ENCODE results near the gene NAALAD2. TPM values are rescaled to one million over a fixed set of nuclear protein-coding genes. Genes with fewer than 3 reads are reported as not detected.

NAALAD2 gene
- polyA plus RNA-seq, 2 of the 4 experiments (the other 2 are of a cell fraction) = not detected

DNA sequence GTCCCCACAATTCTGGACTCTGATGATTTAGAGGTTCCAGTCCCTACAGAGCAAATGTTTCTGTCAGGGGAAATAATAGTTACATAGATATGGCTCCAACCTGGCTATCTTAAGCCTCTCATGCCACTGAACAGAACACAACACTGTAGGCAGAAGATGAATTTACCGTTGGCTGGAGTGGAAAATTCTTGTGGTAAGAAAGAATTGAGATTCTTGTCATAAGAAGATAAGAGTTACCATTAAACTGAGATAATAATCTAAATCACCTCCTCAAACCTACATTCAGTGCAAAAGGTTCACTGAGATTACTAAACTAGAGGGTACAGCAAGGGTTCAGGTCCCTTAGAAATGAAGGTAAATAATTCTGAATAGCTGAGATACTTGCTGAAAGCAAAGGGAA lies 10.1 kb upstream of the NAALAD2 start:
- Histone ChIP-seq H3K4me2 (no peak overlapping the region), H3K4me1 (no peaks in the 10 kb centered on the region), H3K27ac (no peak overlapping the region), H3K9me3 (no peaks in the 10 kb centered on the region), H3K4me3 (no peak overlapping the region)
- no peak for ATAC-seq
- WGBS (ENCODE audit: missing lambda C conversion rate) = 4% methylated on average over 1 of the region's 1 CpG
- CTCF ChIA-PET = no interaction called here
- no peak for FAIRE-seq
- TF ChIP-seq MAZ (IDR thresholded peaks at IDR 0.05; ENCODE audit: borderline replicate concordance, low read depth, low read length) = no peak
- TF ChIP-seq FOSL2 (IDR thresholded peaks at IDR 0.05) = no peak
- TF ChIP-seq FOSL2 (CRISPR knock-in tag; IDR thresholded peaks at IDR 0.05) = no peak
- no peak for TF ChIP-seq EP300 (IDR thresholded peaks at IDR 0.05)
- no peak for TF ChIP-seq CBX2 (IDR thresholded peaks at IDR 0.05; ENCODE audit: borderline replicate concordance, low read depth)
- TF ChIP-seq, protein P1, sequence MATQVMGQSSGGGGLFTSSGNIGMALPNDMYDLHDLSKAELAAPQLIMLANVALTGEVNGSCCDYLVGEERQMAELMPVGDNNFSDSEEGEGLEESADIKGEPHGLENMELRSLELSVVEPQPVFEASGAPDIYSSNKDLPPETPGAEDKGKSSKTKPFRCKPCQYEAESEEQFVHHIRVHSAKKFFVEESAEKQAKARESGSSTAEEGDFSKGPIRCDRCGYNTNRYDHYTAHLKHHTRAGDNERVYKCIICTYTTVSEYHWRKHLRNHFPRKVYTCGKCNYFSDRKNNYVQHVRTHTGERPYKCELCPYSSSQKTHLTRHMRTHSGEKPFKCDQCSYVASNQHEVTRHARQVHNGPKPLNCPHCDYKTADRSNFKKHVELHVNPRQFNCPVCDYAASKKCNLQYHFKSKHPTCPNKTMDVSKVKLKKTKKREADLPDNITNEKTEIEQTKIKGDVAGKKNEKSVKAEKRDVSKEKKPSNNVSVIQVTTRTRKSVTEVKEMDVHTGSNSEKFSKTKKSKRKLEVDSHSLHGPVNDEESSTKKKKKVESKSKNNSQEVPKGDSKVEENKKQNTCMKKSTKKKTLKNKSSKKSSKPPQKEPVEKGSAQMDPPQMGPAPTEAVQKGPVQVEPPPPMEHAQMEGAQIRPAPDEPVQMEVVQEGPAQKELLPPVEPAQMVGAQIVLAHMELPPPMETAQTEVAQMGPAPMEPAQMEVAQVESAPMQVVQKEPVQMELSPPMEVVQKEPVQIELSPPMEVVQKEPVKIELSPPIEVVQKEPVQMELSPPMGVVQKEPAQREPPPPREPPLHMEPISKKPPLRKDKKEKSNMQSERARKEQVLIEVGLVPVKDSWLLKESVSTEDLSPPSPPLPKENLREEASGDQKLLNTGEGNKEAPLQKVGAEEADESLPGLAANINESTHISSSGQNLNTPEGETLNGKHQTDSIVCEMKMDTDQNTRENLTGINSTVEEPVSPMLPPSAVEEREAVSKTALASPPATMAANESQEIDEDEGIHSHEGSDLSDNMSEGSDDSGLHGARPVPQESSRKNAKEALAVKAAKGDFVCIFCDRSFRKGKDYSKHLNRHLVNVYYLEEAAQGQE (IDR thresholded peaks at IDR 0.05) = no peak
- no peak for TF ChIP-seq FOXS1 (CRISPR knock-in tag; IDR thresholded peaks at IDR 0.05)
- TF ChIP-seq CBX8 (IDR thresholded peaks at IDR 0.05) = no peak
- TF ChIP-seq FOSB (CRISPR knock-in tag; IDR thresholded peaks at IDR 0.05) = no peak
- no peak for TF ChIP-seq RNF2 (IDR thresholded peaks at IDR 0.05; ENCODE audit: borderline replicate concordance, low read depth)
- TF ChIP-seq MAFK (IDR thresholded peaks at IDR 0.05; ENCODE audit: partially characterized antibody) = no peak
- no peak for TF ChIP-seq HOXA7 (CRISPR knock-in tag; IDR thresholded peaks at IDR 0.05)
- TF ChIP-seq SREBF2 (IDR thresholded peaks at IDR 0.05) = no peak
- TF ChIP-seq ZFP36 (IDR thresholded peaks at IDR 0.05; ENCODE audit: borderline replicate concordance, partially characterized antibody) = no peak
- no peak for TF ChIP-seq JUN (IDR thresholded peaks at IDR 0.05)
- no peak for TF ChIP-seq NPAS2 (CRISPR knock-in tag; IDR thresholded peaks at IDR 0.05; ENCODE audit: borderline replicate concordance)
- TF ChIP-seq RARB (CRISPR knock-in tag; IDR thresholded peaks at IDR 0.05) = no peak
- TF ChIP-seq TFCP2L1 (CRISPR knock-in tag; IDR thresholded peaks at IDR 0.05) = no peak
- TF ChIP-seq, protein P2, sequence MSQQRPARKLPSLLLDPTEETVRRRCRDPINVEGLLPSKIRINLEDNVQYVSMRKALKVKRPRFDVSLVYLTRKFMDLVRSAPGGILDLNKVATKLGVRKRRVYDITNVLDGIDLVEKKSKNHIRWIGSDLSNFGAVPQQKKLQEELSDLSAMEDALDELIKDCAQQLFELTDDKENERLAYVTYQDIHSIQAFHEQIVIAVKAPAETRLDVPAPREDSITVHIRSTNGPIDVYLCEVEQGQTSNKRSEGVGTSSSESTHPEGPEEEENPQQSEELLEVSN (IDR thresholded peaks at IDR 0.05; ENCODE audit: borderline replicate concordance, low read depth) = no peak
- TF ChIP-seq RFX5 (IDR thresholded peaks at IDR 0.05) = no peak
- TF ChIP-seq, protein P3, sequence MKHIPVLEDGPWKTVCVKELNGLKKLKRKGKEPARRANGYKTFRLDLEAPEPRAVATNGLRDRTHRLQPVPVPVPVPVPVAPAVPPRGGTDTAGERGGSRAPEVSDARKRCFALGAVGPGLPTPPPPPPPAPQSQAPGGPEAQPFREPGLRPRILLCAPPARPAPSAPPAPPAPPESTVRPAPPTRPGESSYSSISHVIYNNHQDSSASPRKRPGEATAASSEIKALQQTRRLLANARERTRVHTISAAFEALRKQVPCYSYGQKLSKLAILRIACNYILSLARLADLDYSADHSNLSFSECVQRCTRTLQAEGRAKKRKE (CRISPR knock-in tag; IDR thresholded peaks at IDR 0.05; ENCODE audit: low read depth) = no peak
- DNase-seq (ENCODE audit: low read depth in 1 of 2, low spot score in 1 of 2) = no peak
- POLR2A ChIA-PET = no interaction called here

DNA sequence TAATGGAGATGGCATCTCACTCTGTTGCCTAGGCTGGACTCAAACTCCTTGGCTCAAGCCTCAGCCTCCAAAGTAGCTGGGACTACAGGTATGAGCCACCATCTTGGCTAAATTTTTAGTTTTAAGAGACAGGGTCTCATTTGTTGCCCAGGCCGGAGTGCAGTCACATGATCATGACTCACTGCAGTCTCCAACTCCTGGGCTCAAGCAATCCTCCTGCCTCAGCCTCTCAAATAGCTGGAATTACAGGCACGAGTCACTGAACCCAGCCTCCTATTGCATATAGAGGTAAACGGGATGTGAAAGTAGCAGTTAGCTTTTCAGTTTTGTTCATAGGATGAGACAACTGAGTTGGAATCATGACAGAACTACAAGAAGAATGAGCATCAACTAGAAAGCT lies 9.5 kb upstream of the NAALAD2 start:
- CTCF ChIA-PET = interaction anchor here (0.6 kb wide), 1 partner anchor 10 kb away, joined by 3 read pairs; no protein-coding TSS in a partner anchor
- no peak for FAIRE-seq
- TF ChIP-seq EHMT2 (IDR thresholded peaks at IDR 0.05; ENCODE audit: low read depth) = no peak
- TF ChIP-seq ZC3H11A (IDR thresholded peaks at IDR 0.05) = no peak
- TF ChIP-seq ESRRA (IDR thresholded peaks at IDR 0.05; ENCODE audit: borderline replicate concordance, low read length) = no peak
- TF ChIP-seq, protein P2 (IDR thresholded peaks at IDR 0.05; ENCODE audit: borderline replicate concordance, low read depth) = no peak
- no peak for TF ChIP-seq JUNB (IDR thresholded peaks at IDR 0.05)
- no peak for TF ChIP-seq NPAS2 (CRISPR knock-in tag; IDR thresholded peaks at IDR 0.05; ENCODE audit: borderline replicate concordance)
- TF ChIP-seq, protein P4, sequence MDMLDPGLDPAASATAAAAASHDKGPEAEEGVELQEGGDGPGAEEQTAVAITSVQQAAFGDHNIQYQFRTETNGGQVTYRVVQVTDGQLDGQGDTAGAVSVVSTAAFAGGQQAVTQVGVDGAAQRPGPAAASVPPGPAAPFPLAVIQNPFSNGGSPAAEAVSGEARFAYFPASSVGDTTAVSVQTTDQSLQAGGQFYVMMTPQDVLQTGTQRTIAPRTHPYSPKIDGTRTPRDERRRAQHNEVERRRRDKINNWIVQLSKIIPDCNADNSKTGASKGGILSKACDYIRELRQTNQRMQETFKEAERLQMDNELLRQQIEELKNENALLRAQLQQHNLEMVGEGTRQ (IDR thresholded peaks at IDR 0.05) = no peak
- TF ChIP-seq CBX8 (IDR thresholded peaks at IDR 0.05) = no peak
- no peak for TF ChIP-seq CHD2 (IDR thresholded peaks at IDR 0.05; ENCODE audit: low read length, partially characterized antibody)
- TF ChIP-seq ZNF302 (CRISPR knock-in tag; IDR thresholded peaks at IDR 0.05) = no peak
- TF ChIP-seq, protein P5, sequence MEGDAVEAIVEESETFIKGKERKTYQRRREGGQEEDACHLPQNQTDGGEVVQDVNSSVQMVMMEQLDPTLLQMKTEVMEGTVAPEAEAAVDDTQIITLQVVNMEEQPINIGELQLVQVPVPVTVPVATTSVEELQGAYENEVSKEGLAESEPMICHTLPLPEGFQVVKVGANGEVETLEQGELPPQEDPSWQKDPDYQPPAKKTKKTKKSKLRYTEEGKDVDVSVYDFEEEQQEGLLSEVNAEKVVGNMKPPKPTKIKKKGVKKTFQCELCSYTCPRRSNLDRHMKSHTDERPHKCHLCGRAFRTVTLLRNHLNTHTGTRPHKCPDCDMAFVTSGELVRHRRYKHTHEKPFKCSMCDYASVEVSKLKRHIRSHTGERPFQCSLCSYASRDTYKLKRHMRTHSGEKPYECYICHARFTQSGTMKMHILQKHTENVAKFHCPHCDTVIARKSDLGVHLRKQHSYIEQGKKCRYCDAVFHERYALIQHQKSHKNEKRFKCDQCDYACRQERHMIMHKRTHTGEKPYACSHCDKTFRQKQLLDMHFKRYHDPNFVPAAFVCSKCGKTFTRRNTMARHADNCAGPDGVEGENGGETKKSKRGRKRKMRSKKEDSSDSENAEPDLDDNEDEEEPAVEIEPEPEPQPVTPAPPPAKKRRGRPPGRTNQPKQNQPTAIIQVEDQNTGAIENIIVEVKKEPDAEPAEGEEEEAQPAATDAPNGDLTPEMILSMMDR (IDR thresholded peaks at IDR 0.05) = no peak
- no peak for TF ChIP-seq NR3C1 (IDR thresholded peaks at IDR 0.05)

More for the DNA sequence above, 9.5 kb upstream of the NAALAD2 start:
- WGBS (ENCODE audit: missing lambda C conversion rate) = 5% methylated on average over 3 of the region's 3 CpGs
- DNase-seq (ENCODE audit: low read depth in 1 of 2, low spot score in 1 of 2) (no peak), ATAC-seq (no peak)
- Histone ChIP-seq H3K4me3 (no peak overlapping the region), H3K9me3 (no peaks in the 10 kb centered on the region), H3K4me1 (no peaks in the 10 kb centered on the region), H3K4me2 (no peak overlapping the region), H3K27ac (no peak overlapping the region)
- POLR2A ChIA-PET = no interaction called here

Measured in A549 (cell line).